ENCODE results near the gene WNT1. TPM values are rescaled to one million over a fixed set of nuclear protein-coding genes. Genes with fewer than 3 reads are reported as not detected.

WNT1 gene
- total and polyA plus RNA-seq, 2 donors: not detected

- Histone ChIP-seq H3K36me3 (ENCODE audit: insufficient read depth) (peaks cover 1% of the 10 kb centered on the region), H3K4me1 (ENCODE audit: insufficient read depth) (no peaks in the 10 kb centered on the region), H3K4me3 (ENCODE audit: low read depth, low read length) (no peak overlapping the region), H3K27ac (ENCODE audit: low read depth) (no peak overlapping the region)
- no peak for DNase-seq (ENCODE audit: extremely low spot score)
- 90% methylated on average over 4 of the region's 4 CpGs for WGBS
Measured at GRCh38 chr12:48952691-48953090, 25.4 kb upstream of the WNT1 start.

DNA sequence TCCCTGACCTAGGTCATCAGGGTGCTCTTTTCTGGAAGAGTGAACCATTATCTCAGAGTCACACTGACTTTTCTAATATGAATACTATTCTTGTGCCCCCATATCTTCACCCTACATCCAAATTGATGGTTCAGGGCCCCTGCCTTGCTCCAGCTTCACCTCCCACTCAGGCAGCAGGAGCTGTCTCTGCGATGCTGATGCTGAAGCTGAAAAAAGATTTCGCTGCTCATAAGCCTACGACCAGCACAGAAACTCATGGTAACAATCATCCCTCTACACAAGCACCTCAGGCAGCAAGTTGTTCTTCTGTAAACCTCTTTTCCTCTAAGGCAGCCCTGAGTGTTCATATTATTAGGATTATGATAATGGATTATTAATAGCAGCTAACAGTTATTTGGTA, 24.1 kb upstream of the WNT1 start:
- no peaks in the 10 kb centered on the region for H3K4me1 ChIP-seq (ENCODE audit: insufficient read depth)
- H3K36me3 ChIP-seq (ENCODE audit: insufficient read depth): peaks cover 1% of the 10 kb centered on the region
- H3K27ac ChIP-seq (ENCODE audit: low read depth): no peak overlapping the region
- DNase-seq (ENCODE audit: extremely low spot score): no peak
- no peak overlapping the region for H3K4me3 ChIP-seq (ENCODE audit: low read depth, low read length)
- WGBS: 97% methylated on average over 3 of the region's 3 CpGs

GRCh38 chr12:48954841-48955501, 23.2 kb upstream of the WNT1 start:
- WGBS: 84% methylated on average over 3 of the region's 3 CpGs
- no peak for DNase-seq (ENCODE audit: extremely low spot score)
- Histone ChIP-seq H3K4me1 (ENCODE audit: insufficient read depth) (no peaks in the 10 kb centered on the region), H3K4me3 (ENCODE audit: low read depth, low read length) (no peak overlapping the region), H3K27ac (ENCODE audit: low read depth) (no peak overlapping the region), H3K36me3 (ENCODE audit: insufficient read depth) (peaks cover 1% of the 10 kb centered on the region)

- under 1% methylated on average over 29 of the region's 29 CpGs for WGBS
- H3K4me3 ChIP-seq (ENCODE audit: low read depth, low read length): peak overlapping the region; percentile 91
- no peaks in the 10 kb centered on the region for H3K4me1 ChIP-seq (ENCODE audit: insufficient read depth)
- peak; percentile 90 for DNase-seq (ENCODE audit: extremely low spot score)
- peak overlapping the region; percentile 72 for H3K27ac ChIP-seq (ENCODE audit: low read depth)
- peaks cover 1% of the 10 kb centered on the region for H3K36me3 ChIP-seq (ENCODE audit: insufficient read depth)
Measured at GRCh38 chr12:48956279-48957140, 21.6 kb upstream of the WNT1 start.

GRCh38 chr12:48957141-48958048, 20.7 kb upstream of the WNT1 start, which contains the start of gene ARF3:
TSS of gene ARF3 (minus strand) at chr12:48957487. CDS start at chr12:48941095, 16,392 bp downstream.
- Histone ChIP-seq H3K4me3 (ENCODE audit: low read depth, low read length) (peak within 1 kb of the TSS; percentile 91), H3K36me3 (ENCODE audit: insufficient read depth) (peaks cover 1% of the 10 kb centered on the region), H3K27ac (ENCODE audit: low read depth) (peak within 1 kb of the TSS; percentile 72), H3K4me1 (ENCODE audit: insufficient read depth) (no peaks in the 10 kb centered on the region)
- DNase-seq (ENCODE audit: extremely low spot score): peak; percentile 88
- under 1% methylated on average over 58 of the region's 58 CpGs for WGBS

GRCh38 chr12:48958049-48958388, 20.1 kb upstream of the WNT1 start:
- Histone ChIP-seq H3K36me3 (ENCODE audit: insufficient read depth) (peaks cover 1% of the 10 kb centered on the region), H3K4me3 (ENCODE audit: low read depth, low read length) (peak overlapping the region; percentile 91), H3K4me1 (ENCODE audit: insufficient read depth) (no peaks in the 10 kb centered on the region), H3K27ac (ENCODE audit: low read depth) (no peak overlapping the region)
- no peak for DNase-seq (ENCODE audit: extremely low spot score)
- 27% methylated on average over 3 of the region's 3 CpGs for WGBS

DNA sequence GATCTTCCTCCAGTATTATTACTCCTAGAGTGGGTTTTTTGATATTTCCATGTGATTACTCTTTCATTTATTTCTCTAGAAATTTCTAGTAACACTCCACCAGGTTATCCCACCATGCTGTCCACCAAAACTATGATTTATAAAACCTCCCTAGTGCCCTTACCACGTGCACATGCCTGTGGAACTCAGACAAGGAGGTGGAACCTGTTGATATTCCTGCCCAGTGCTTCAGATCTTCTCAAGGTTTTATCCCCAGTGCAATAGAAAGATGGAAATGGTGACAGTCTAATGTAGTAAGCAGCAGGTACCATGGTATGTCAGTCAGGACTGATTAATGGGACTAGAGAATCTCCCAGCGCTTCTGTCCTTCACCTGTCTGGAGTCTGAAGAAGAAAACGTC, 17.3 kb upstream of the WNT1 start:
- H3K4me1 ChIP-seq (ENCODE audit: insufficient read depth): no peaks in the 10 kb centered on the region
- no peak for DNase-seq (ENCODE audit: extremely low spot score)
- H3K4me3 ChIP-seq (ENCODE audit: low read depth, low read length): no peak overlapping the region
- H3K36me3 ChIP-seq (ENCODE audit: insufficient read depth): no peaks in the 10 kb centered on the region
- WGBS: 64% methylated on average over 3 of the region's 3 CpGs
- no peak overlapping the region for H3K27ac ChIP-seq (ENCODE audit: low read depth)

DNA sequence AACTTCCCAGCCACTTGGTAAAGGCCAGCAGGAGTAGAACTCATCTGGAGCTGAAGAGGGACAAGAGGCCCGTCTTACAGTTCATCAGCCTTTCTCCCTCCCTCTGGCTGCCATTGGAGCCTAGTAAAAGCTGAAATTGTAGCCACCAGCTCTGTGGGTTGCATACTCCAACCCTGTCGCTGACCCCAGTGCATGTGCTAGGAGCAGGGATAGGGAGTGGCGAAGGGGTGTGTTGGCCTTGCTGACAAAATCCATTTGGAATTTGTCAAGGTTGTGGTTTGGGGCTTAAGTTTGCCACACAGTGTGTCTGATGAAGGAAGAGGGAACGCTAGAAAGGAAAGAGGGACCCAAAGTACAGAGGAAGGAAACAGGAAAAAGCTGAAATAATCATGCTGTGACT, 16.8 kb upstream of the WNT1 start:
- Histone ChIP-seq H3K36me3 (ENCODE audit: insufficient read depth) (no peaks in the 10 kb centered on the region), H3K27ac (ENCODE audit: low read depth) (no peak overlapping the region)
- 41% methylated on average over 4 of the region's 4 CpGs for WGBS

GRCh38 chr12:48961801-48962200, 16.3 kb upstream of the WNT1 start:
- Histone ChIP-seq H3K36me3 (ENCODE audit: insufficient read depth) (no peaks in the 10 kb centered on the region), H3K4me3 (ENCODE audit: low read depth, low read length) (no peak overlapping the region), H3K4me1 (ENCODE audit: insufficient read depth) (no peaks in the 10 kb centered on the region), H3K27ac (ENCODE audit: low read depth) (no peak overlapping the region)
- no peak for DNase-seq (ENCODE audit: extremely low spot score)

More for the DNA sequence above, 16.8 kb upstream of the WNT1 start:
- no peak for DNase-seq (ENCODE audit: extremely low spot score)
- Histone ChIP-seq H3K4me3 (ENCODE audit: low read depth, low read length) (no peak overlapping the region), H3K4me1 (ENCODE audit: insufficient read depth) (no peaks in the 10 kb centered on the region)

DNA sequence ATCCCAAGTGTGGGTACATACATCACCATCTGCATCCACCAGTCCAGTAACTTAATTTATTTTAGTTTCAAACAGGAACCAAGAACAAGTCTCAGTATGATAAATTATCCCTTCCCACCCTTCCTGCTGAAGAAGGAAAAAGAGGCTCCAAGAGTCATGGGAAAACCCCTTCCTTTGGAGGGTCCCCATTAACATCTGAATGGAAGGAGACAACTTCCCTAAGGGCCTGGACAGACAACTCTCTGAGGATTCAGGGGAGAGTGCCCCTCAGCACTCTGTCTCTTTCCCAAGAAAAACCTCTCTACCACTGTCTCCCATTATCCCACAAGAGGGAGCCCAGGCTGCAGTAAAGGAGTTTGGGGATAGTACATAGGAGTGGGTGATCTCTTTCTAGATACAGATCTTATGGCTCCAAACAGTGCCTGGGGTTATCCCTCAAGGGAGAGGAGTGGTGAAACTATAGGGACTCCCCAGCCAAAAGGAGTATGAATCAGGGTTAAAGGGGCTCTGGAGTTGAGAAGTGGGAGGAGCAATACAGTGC, 12.8 kb upstream of the WNT1 start:
- DNase-seq (ENCODE audit: extremely low spot score): no peak
- Histone ChIP-seq H3K36me3 (ENCODE audit: insufficient read depth) (no peaks in the 10 kb centered on the region), H3K4me3 (ENCODE audit: low read depth, low read length) (no peak overlapping the region), H3K27ac (ENCODE audit: low read depth) (no peak overlapping the region), H3K4me1 (ENCODE audit: insufficient read depth) (no peaks in the 10 kb centered on the region)

DNA sequence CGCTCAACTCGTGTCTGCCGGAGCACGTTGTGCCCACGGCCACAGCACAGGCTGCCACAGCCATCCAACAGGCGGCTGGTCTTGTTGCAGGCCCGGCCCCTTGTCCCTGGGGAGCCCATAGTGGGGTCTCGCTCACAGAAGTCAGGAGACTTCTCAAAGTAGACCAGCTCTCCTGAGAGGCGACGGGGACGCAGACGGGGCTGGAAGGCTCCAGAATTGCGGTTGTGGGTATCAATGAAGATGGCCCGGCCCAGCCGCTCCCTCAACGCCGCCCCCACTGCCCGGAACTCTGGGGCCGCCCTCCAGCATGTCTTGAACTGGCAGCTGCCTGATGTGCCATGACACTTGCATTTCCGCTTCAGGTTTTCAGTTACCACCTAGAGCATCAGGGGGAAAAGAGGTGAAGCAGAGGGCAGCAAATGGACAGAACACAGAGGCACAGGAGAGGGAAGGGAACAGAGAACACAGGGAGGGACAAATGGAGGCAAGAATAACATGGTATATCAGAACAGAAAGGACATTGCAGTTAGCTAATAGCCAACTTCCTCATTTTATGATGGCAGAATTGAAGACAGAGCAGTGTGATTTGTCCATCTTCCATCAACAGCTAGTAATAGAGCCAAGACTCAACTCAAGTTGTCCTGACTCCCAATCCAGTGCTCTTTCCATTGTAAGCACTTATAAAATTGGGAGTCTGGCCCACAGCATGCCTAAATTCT, 11.8 kb upstream of the WNT1 start:
- Histone ChIP-seq H3K27ac (ENCODE audit: low read depth) (no peak overlapping the region), H3K4me1 (ENCODE audit: insufficient read depth) (no peaks in the 10 kb centered on the region), H3K4me3 (ENCODE audit: low read depth, low read length) (no peak overlapping the region), H3K36me3 (ENCODE audit: insufficient read depth) (no peaks in the 10 kb centered on the region)
- 49% methylated on average over 20 of the region's 20 CpGs for WGBS
- DNase-seq (ENCODE audit: extremely low spot score): no peak

GRCh38 chr12:48967991-48968390, 10.1 kb upstream of the WNT1 start:
- Histone ChIP-seq H3K4me1 (ENCODE audit: insufficient read depth) (no peaks in the 10 kb centered on the region), H3K36me3 (ENCODE audit: insufficient read depth) (no peaks in the 10 kb centered on the region), H3K27ac (ENCODE audit: low read depth) (no peak overlapping the region), H3K4me3 (ENCODE audit: low read depth, low read length) (no peak overlapping the region)
- WGBS: 61% methylated on average over 7 of the region's 7 CpGs
- DNase-seq (ENCODE audit: extremely low spot score): no peak

- no peaks in the 10 kb centered on the region for H3K36me3 ChIP-seq (ENCODE audit: insufficient read depth)
- WGBS: 77% methylated on average over 3 of the region's 3 CpGs
- H3K4me1 ChIP-seq (ENCODE audit: insufficient read depth): no peaks in the 10 kb centered on the region
- no peak for DNase-seq (ENCODE audit: extremely low spot score)
- H3K27ac ChIP-seq (ENCODE audit: low read depth): no peak overlapping the region
- no peak overlapping the region for H3K4me3 ChIP-seq (ENCODE audit: low read depth, low read length)
Measured at GRCh38 chr12:48968467-48968866, 9.7 kb upstream of the WNT1 start.
